Prostate gland (tissue), 2 donors: ENCODE measurements around the gene PLEKHM3. TPM values are rescaled to one million over a fixed set of nuclear protein-coding genes. Genes with fewer than 3 reads are reported as not detected.

Experiments
- DNase-seq: peaks from one replicate; pipeline ENCODE4 v3.0.0-alpha.2; 2019; ENCODE audit warnings: low spot score
- H3K27ac ChIP-seq, 2 donors: fragments of 200-600 bp; sonication (generic); 2 replicates each; pipeline ENCODE4 v1.5.1; 2017 to 2019
- H3K27me3 ChIP-seq: fragments of 200-600 bp; sonication (generic); replicated peaks from 2 replicates; pipeline ENCODE4 v1.5.1; 2019; ENCODE audit not compliant: insufficient read depth
- H3K36me3 ChIP-seq, 2 donors: fragments of 200-600 bp; sonication (generic); 1 replicate in 1 of 2; 2 replicates in 1 of 2; pipeline versions ENCODE4 v1.5.1 to v1.8.1; 2017 to 2019
- H3K4me1 ChIP-seq: fragments of 200-600 bp; sonication (generic); replicated peaks from 2 replicates; pipeline ENCODE4 v1.5.1; 2019
- H3K4me3 ChIP-seq, 2 donors: fragments of 200-600 bp; sonication (generic); 2 replicates each; pipeline ENCODE4 v1.5.1; 2017 to 2019
- H3K9me3 ChIP-seq: fragments of 200-600 bp; sonication (generic); 2 replicates; pipeline ENCODE4 v1.5.1; 2017
- POLR2A ChIP-seq: fragments of 450-650 bp; IDR thresholded peaks from one replicate; pipeline ENCODE4 v1.6.1; 2016; ENCODE audit warnings: antibody characterized with exemption, mild to moderate bottlenecking
- POLR2AphosphoS5 ChIP-seq: sonication (generic); formaldehyde crosslinking; IDR thresholded peaks from one replicate; pipeline ENCODE4 v1.6.1; 2017; ENCODE audit warnings: antibody characterized with exemption
- WGBS: methylation state at CpG from one replicate; pipeline ENCODE4 v1.1.5; 2018; 5-methylcytosine and 5-hydroxymethylcytosine counted together
- intact Hi-C: fragments of 100-400 bp; cut with DNase I; formaldehyde crosslinking; loops from one replicate; pipeline ENCODE4 v1.14.2; 2022
- total RNA-seq, 2 donors: library from RNA; depleted of rRNA; stranded (reverse); fragments of >200 nt; gene quantifications; one replicate each; pipeline ENCODE4 v1.1.0, GENCODE V29; 2016
- TF ChIP-seq, protein P1 (sequence below), 4 experiments: fragments of 200-600 bp in 2 of 4; fragments of 450-650 bp in 2 of 4; sonication (generic) in 2 of 4; IDR thresholded peaks; 1 replicate in 3 of 4; 2 replicates in 1 of 4; pipeline ENCODE4 v1.5.1; 2016 to 2019; ENCODE audit warnings: antibody characterized with exemption in 4 of 4, mild to moderate bottlenecking in 2 of 4, moderate library complexity in 2 of 4

Gene PLEKHM3
- 10 to 100 TPM; 17.0 to 28.6 TPM for total RNA-seq

DNA sequence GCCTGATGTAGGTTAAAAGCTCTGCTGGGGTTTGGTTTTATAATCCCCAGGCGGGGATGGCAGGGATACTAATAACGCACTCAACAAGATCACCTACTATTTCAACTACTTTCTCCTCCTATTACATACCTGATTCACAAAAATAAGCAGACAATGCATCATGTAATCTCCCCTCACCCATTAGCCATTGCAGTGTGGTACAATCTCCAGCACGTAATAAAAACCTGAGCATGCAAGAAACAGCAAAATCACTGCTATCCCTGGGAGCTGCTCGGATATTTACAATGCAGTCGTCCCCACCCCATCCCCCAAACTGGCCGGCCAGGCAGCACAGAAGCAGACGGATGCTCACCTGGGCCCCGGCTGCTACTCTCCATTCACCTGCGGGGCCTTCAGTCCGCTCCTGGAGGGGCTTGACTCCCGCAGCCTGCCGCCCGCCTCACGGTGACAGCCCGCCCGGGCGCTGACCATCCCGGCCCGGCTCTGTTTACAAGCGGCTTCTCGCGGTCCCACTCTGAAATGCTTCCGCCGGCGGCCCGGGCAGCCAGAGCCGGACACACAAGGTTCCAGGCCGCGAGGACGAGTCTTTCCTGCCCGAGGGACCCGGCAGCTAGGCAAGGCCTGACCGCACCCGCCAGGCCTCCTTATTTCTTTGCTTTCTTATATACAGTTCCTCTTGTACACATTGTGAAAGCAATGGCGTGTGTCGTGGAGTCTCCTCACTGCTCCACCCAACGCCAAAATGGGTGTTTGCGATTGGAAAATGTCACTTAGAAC lies at the start of gene PLEKHM3:
Gene PLEKHM3, minus strand, starts transcription at position 491 of the 777 bp plus-strand sequence. CDS start 23,888 bp downstream, outside the sequence.
- Histone ChIP-seq H3K4me3 (peak within 1 kb of the TSS; percentile 54 to 62), H3K36me3 (no peaks in the 10 kb centered on the region), H3K9me3 (no peaks in the 10 kb centered on the region), H3K27me3 (no peaks in the 10 kb centered on the region), H3K4me1 (no peaks in the 10 kb centered on the region), H3K27ac (peak within 1 kb of the TSS; percentile 60 to 73)
- intact Hi-C loops = loop anchor here (2.0 kb wide), 1 partner anchor 254 kb away; no protein-coding TSS in a partner anchor
- DNase-seq = peak; percentile 78
- 1% methylated on average over 38 of the region's 38 CpGs for WGBS
- TF ChIP-seq POLR2A (peak; percentile 36), POLR2AphosphoS5 (peak; percentile 87)
- TF ChIP-seq, protein P1, sequence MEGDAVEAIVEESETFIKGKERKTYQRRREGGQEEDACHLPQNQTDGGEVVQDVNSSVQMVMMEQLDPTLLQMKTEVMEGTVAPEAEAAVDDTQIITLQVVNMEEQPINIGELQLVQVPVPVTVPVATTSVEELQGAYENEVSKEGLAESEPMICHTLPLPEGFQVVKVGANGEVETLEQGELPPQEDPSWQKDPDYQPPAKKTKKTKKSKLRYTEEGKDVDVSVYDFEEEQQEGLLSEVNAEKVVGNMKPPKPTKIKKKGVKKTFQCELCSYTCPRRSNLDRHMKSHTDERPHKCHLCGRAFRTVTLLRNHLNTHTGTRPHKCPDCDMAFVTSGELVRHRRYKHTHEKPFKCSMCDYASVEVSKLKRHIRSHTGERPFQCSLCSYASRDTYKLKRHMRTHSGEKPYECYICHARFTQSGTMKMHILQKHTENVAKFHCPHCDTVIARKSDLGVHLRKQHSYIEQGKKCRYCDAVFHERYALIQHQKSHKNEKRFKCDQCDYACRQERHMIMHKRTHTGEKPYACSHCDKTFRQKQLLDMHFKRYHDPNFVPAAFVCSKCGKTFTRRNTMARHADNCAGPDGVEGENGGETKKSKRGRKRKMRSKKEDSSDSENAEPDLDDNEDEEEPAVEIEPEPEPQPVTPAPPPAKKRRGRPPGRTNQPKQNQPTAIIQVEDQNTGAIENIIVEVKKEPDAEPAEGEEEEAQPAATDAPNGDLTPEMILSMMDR (IDR thresholded peaks at IDR 0.05) = no peak

DNA sequence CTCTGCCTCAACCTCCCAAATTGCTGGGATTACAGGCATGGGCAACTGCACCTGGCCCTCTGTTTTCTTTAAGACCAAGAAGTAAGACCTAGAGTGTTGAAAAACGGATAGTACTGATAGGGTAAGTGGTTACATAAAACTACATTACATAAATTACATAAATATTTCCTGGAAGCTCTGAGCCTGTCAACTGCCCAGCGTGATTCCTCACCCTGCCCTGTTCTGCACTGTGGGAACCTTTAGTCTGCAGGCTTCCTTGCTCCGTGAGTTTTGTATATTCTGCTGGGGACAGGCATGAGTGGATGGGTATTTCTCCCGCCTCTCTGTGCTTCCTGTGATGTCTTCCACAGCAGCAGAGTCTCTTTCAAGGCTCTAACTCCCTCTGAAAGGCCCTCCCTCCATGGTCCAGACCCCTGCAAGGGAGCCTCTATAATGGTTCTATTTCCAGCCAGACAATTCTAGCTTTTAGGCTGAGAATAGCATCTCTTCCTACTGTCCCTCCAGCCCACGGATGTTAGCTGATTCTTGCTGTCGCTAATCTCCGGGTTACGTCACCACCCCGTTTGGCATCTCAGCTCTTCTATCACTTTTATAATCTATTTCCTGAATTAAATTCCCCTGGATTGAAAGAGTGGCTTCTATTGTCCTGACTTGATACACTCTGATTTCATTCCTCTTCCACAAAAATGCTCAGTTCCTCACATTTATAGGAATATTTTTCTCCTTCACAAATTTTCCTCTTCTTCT lies 49.5 kb upstream of the PLEKHM3 start:
- intact Hi-C loops = loop anchor here (5.0 kb wide), 1 partner anchor 327 kb away; no protein-coding TSS in a partner anchor
- no peak for DNase-seq
- Histone ChIP-seq H3K9me3 (no peaks in the 10 kb centered on the region), H3K36me3 (no peaks in the 10 kb centered on the region), H3K4me3 (no peak overlapping the region), H3K27me3 (no peaks in the 10 kb centered on the region), H3K27ac (no peak overlapping the region), H3K4me1 (no peaks in the 10 kb centered on the region)
- 35% methylated on average over 9 of the region's 9 CpGs for WGBS
- TF ChIP-seq POLR2A (no peak), POLR2AphosphoS5 (no peak)
- TF ChIP-seq, protein P1 (IDR thresholded peaks at IDR 0.05) = no peak

DNA sequence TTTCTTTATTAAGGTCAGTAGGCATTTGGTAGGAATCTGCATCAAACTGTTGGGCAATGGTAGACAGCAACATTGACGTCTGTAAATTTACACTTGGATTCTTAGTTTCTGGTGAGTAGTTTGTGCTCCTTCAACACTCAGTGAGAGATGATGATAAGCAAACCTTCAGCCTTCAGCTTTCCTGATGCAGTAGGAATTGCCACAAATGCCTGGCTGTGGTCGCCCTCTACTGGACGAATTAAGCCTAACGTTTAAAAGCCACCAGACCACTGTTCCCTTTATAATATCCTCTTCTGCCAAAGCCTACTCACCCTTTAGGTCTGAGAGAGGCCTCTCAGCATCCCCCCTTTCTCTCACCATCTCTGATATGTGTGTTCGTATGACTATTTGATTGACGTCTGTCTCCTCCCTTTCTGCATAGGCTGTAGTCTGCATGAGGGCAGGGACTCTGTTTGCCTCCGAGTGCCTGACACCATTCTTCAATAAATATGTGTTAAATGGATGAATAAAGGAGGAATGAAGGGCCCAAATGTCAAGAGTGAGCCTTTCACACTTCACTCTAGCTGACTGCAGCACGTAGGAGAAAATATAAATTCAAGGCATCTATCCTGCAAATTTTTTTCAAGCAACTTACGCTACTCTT lies 47.0 kb upstream of the PLEKHM3 start:
- H3K4me3 ChIP-seq = no peak overlapping the region
- H3K4me1 ChIP-seq = no peaks in the 10 kb centered on the region
- intact Hi-C loops = loop anchor here (5.0 kb wide), 1 partner anchor 325 kb away; no protein-coding TSS in a partner anchor
- H3K9me3 ChIP-seq = no peaks in the 10 kb centered on the region
- H3K36me3 ChIP-seq = no peaks in the 10 kb centered on the region
- 24% methylated on average over 9 of the region's 9 CpGs for WGBS
- H3K27ac ChIP-seq = no peak overlapping the region
- peak; percentile 63 for DNase-seq
- no peak for TF ChIP-seq POLR2AphosphoS5
- TF ChIP-seq, protein P1 (IDR thresholded peaks at IDR 0.05) = peak; percentile 43 to 69 (median 62)
- no peaks in the 10 kb centered on the region for H3K27me3 ChIP-seq

GRCh38 chr2:208069186-208069585 lies 43.9 kb upstream of the PLEKHM3 start:
- no peak overlapping the region for H3K4me3 ChIP-seq

More at GRCh38 chr2:208069186-208069585, 43.9 kb upstream of the PLEKHM3 start:
- WGBS = 43% methylated on average over 4 of the region's 4 CpGs
- H3K36me3 ChIP-seq = no peaks in the 10 kb centered on the region
- no peak for DNase-seq
- intact Hi-C loops = no loop called here
- no peaks in the 10 kb centered on the region for H3K9me3 ChIP-seq
- no peaks in the 10 kb centered on the region for H3K27me3 ChIP-seq
- TF ChIP-seq POLR2AphosphoS5 (no peak), POLR2A (no peak)
- TF ChIP-seq, protein P1 (IDR thresholded peaks at IDR 0.05) = no peak
- no peaks in the 10 kb centered on the region for H3K4me1 ChIP-seq
- H3K27ac ChIP-seq = no peak overlapping the region
